GM23338 (cell line): ENCODE measurements around the gene RPL41. TPM values are rescaled to one million over a fixed set of nuclear protein-coding genes. Genes with fewer than 3 reads are reported as not detected.

Experiments used
- ATAC-seq: fragments of 200-7000 bp; cut with Tn5 transposase; 3 replicates; pipeline ENCODE4 v1.9.1; 2020
- DNase-seq: peaks from one replicate; pipeline ENCODE4 v3.0.0-alpha.2; 2015; ENCODE audit warnings: low spot score
- H2AFZ ChIP-seq: fragments of 200-600 bp; sonication (generic); 2 replicates; pipeline ENCODE4 v1.8.0; 2016; ENCODE audit warnings: antibody characterized with exemption, mild to moderate bottlenecking, moderate library complexity
- H3F3A ChIP-seq: fragments of 200-600 bp; sonication (generic); replicated peaks from 2 replicates; pipeline ENCODE4 v1.8.0; 2017; ENCODE audit warnings: antibody characterized with exemption, mixed run types, low read depth
- H3K27ac ChIP-seq: fragments of 200-600 bp; sonication (generic); 2 replicates; pipeline ENCODE4 v1.6.1; 2016; ENCODE audit warnings: low read depth
- H3K27me3 ChIP-seq: fragments of 200-600 bp; sonication (generic); 2 replicates; pipeline ENCODE4 v1.8.0; 2016; ENCODE audit warnings: mild to moderate bottlenecking, mixed run types, moderate library complexity; ENCODE audit not compliant: insufficient read depth
- H3K36me3 ChIP-seq: fragments of 200-600 bp; sonication (generic); 2 replicates; pipeline ENCODE4 v1.8.0; 2016; ENCODE audit warnings: mild to moderate bottlenecking; ENCODE audit not compliant: insufficient read depth
- H3K4me1 ChIP-seq: fragments of 200-600 bp; sonication (generic); 2 replicates; pipeline ENCODE4 v1.8.0; 2016; ENCODE audit warnings: mild to moderate bottlenecking, moderate library complexity; ENCODE audit not compliant: insufficient read depth
- H3K4me2 ChIP-seq: fragments of 200-600 bp; sonication (generic); 2 replicates; pipeline ENCODE4 v1.7.1; 2017; ENCODE audit warnings: mixed run types
- H3K4me3 ChIP-seq: fragments of 200-600 bp; sonication (generic); 2 replicates; pipeline ENCODE4 v1.6.1; 2016; ENCODE audit warnings: mixed run types
- H3K79me2 ChIP-seq: fragments of 200-600 bp; sonication (generic); replicated peaks from 2 replicates; pipeline ENCODE4 v1.8.0; 2017; ENCODE audit warnings: mild to moderate bottlenecking; ENCODE audit not compliant: insufficient read depth
- H3K9me2 ChIP-seq: fragments of 200-600 bp; sonication (generic); 2 replicates; pipeline ENCODE4 v1.8.0; 2017; ENCODE audit not compliant: insufficient read depth
- H4K20me1 ChIP-seq: fragments of 200-600 bp; sonication (generic); replicated peaks from 2 replicates; pipeline ENCODE4 v1.8.0; 2017; ENCODE audit warnings: mild to moderate bottlenecking; ENCODE audit not compliant: insufficient read depth
- H3K27ac Mint-ChIP-seq: 2 replicates; pipeline ENCODE4 v1.8.0; 2020; ENCODE audit warnings: inconsistent platforms, mild to moderate bottlenecking, moderate library complexity, mixed read lengths
- H3K27me3 Mint-ChIP-seq: 3 replicates; pipeline ENCODE4 v1.8.0; 2022; ENCODE audit warnings: low read depth, mild to moderate bottlenecking, moderate library complexity, mixed read lengths, inconsistent platforms; ENCODE audit not compliant: insufficient read depth, poor library complexity
- H3K36me3 Mint-ChIP-seq: 3 replicates; pipeline ENCODE4 v1.8.0; 2021; ENCODE audit warnings: low read depth, mild to moderate bottlenecking, inconsistent platforms, moderate library complexity, mixed read lengths
- H3K4me1 Mint-ChIP-seq: 3 replicates; pipeline ENCODE4 v1.8.0; 2020; ENCODE audit warnings: mild to moderate bottlenecking, inconsistent platforms, mixed read lengths
- H3K4me3 Mint-ChIP-seq: 3 replicates; pipeline ENCODE4 v1.8.0; 2021; ENCODE audit warnings: moderate library complexity, mild to moderate bottlenecking, inconsistent platforms, mixed read lengths
- H3K9me3 Mint-ChIP-seq: 3 replicates; pipeline ENCODE4 v1.8.0; 2020; ENCODE audit warnings: moderate library complexity, mild to moderate bottlenecking, inconsistent platforms, mixed read lengths
- CREB1 ChIP-seq: fragments of 250-450 bp; sonication (Bioruptor Pico); IDR thresholded peaks from 2 replicates; pipeline ENCODE4 v1.5.0; 2020; ENCODE audit warnings: low read depth, mild to moderate bottlenecking, moderate library complexity
- CTCF ChIP-seq, 2 experiments: fragments of 200-600 bp in 1 of 2; sonication (generic) in 1 of 2; conservative IDR thresholded peaks; 2 replicates each; pipeline versions ENCODE4 v1.5.1 to v1.6.1; 2016 to 2017; ENCODE audit warnings: antibody characterized with exemption in 2 of 2, low read depth in 2 of 2, mild to moderate bottlenecking in 2 of 2, moderate library complexity in 1 of 2
- ETS1 ChIP-seq: IDR thresholded peaks from 2 replicates; pipeline ENCODE4 v1.6.1; 2016; ENCODE audit warnings: antibody characterized with exemption
- EZH2 ChIP-seq: fragments of 200-600 bp; sonication (generic); IDR thresholded peaks from one replicate; pipeline ENCODE4 v1.8.0; 2017; ENCODE audit warnings: antibody characterized with exemption, mild to moderate bottlenecking, low read depth; ENCODE audit not compliant: unreplicated experiment
- EZH2phosphoT487 ChIP-seq: fragments of 200-600 bp; sonication (generic); IDR thresholded peaks from one replicate; pipeline ENCODE4 v1.8.1; 2018; ENCODE audit warnings: antibody characterized with exemption; ENCODE audit not compliant: unreplicated experiment
- JUNB ChIP-seq: IDR thresholded peaks from one replicate; pipeline ENCODE4 v1.6.1; 2016; ENCODE audit warnings: antibody characterized with exemption; ENCODE audit not compliant: unreplicated experiment
- NANOG ChIP-seq: IDR thresholded peaks from 2 replicates; pipeline ENCODE4 v1.6.1; 2016; ENCODE audit warnings: antibody characterized with exemption, borderline replicate concordance
- POLR2AphosphoS5 ChIP-seq: IDR thresholded peaks from 2 replicates; pipeline ENCODE4 v1.6.1; 2016; ENCODE audit warnings: antibody characterized with exemption, low read depth
- REST ChIP-seq: IDR thresholded peaks from one replicate; pipeline ENCODE4 v1.6.1; 2018; ENCODE audit warnings: antibody characterized with exemption; ENCODE audit not compliant: unreplicated experiment
- STAT1 ChIP-seq: IDR thresholded peaks from one replicate; pipeline ENCODE4 v1.6.1; 2016; ENCODE audit warnings: antibody characterized with exemption; ENCODE audit not compliant: unreplicated experiment
- ZNF114 ChIP-seq: fragments of 250-450 bp; sonication (Bioruptor Pico); IDR thresholded peaks from 2 replicates; pipeline ENCODE4 v1.5.0; 2020; ENCODE audit warnings: mild to moderate bottlenecking, moderate library complexity
- ZNF331 ChIP-seq: fragments of 250-450 bp; sonication (Bioruptor Pico); IDR thresholded peaks from 2 replicates; pipeline ENCODE4 v1.5.0; 2020; ENCODE audit warnings: low read depth, mild to moderate bottlenecking, moderate library complexity
- ZNF462 ChIP-seq: fragments of 250-450 bp; sonication (Bioruptor Pico); IDR thresholded peaks from 2 replicates; pipeline ENCODE4 v1.5.0; 2020; ENCODE audit warnings: mild to moderate bottlenecking, moderate library complexity
- polyA plus RNA-seq: library from polyadenylated mRNA; unstranded; fragments of >200 nt; fragmentation: Nextera tagmentation; extraction: Ambion mirVana; gene quantifications from 2 replicates; pipeline ENCODE4 v1.2.1, GENCODE V29; 2016
- total RNA-seq: library from RNA; depleted of rRNA; stranded (reverse); fragments of >200 nt; shearing (Covaris generic); gene quantifications from 2 replicates; pipeline ENCODE4 v1.2.3, GENCODE V29; 2014

Gene RPL41
- total and polyA plus RNA-seq, 2 experiments from 2014 or later, result 2,039 to 3,875 TPM

- Histone ChIP-seq H3K9me2 (no peaks in the 10 kb centered on the region), H3K4me3 (no peak overlapping the region), H3K79me2 (peaks cover 36% of the 10 kb centered on the region), H4K20me1 (peaks cover 24% of the 10 kb centered on the region), H2AFZ (no peak overlapping the region), H3K4me1 (peaks cover 22% of the 10 kb centered on the region), H3K4me2 (no peak overlapping the region), H3K27ac (peak overlapping the region; percentile 73; the same call in 1 of the 2 replicates), H3K36me3 (peaks cover 51% of the 10 kb centered on the region), H3F3A (peaks cover 56% of the 10 kb centered on the region), H3K27me3 (no peaks in the 10 kb centered on the region)
- DNase-seq, result no peak
- H3K9me3 Mint-ChIP-seq, result no peaks in the 10 kb centered on the region
- H3K27me3 Mint-ChIP-seq, result peaks cover 14% of the 10 kb centered on the region
- no peak for TF ChIP-seq EZH2phosphoT487
- no peak for TF ChIP-seq ZNF114 (CRISPR knock-in tag)
- no peak for TF ChIP-seq CREB1
- TF ChIP-seq ETS1, result no peak
- TF ChIP-seq CTCF (conservative IDR thresholded peaks at IDR 0.05; ENCODE audit: low read depth in 2 of 2), result no peak
- no peak for TF ChIP-seq ZNF331 (CRISPR knock-in tag)
- no peak for TF ChIP-seq REST
- TF ChIP-seq NANOG, result no peak
- TF ChIP-seq ZNF462 (CRISPR knock-in tag), result no peak
- no peak for TF ChIP-seq EZH2
- TF ChIP-seq POLR2AphosphoS5, result no peak
- no peak for TF ChIP-seq STAT1
- no peak for TF ChIP-seq JUNB
- H3K4me1 Mint-ChIP-seq, result peaks cover 21% of the 10 kb centered on the region
- peak overlapping the region; percentile 47; the same call in 2 of the 3 replicates for H3K4me3 Mint-ChIP-seq
- no peak overlapping the region for H3K27ac Mint-ChIP-seq
- H3K36me3 Mint-ChIP-seq, result peaks cover 79% of the 10 kb centered on the region
- ATAC-seq, result no peak
These were observed 9.2 kb upstream of the RPL41 start for GRCh38 chr12:56107242-56107641.
